Measurements from ENCODE around the gene OSGIN1.

OSGIN1 gene

DNA sequence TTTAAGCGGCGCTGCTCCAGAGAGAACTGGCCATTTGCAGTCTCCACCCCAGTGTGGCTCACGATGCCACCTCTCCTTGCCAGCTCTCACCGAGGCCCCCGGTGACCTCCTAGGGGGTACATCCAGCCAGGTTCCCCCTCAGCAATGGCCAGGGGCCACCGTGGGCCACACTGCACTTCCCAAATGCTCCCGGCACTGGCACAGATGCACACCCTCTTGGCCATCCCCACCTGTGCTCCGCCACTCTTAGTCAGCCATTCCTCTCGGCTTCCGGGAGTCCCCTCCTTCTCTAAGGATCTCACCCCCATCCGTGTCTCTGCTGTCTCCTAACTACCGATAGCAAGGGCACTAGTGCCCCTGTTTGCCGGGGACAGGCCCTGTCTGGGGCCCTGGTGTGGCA is 28.4 kb upstream of the OSGIN1 start (continued):
- TF ChIP-seq, protein P1, sequence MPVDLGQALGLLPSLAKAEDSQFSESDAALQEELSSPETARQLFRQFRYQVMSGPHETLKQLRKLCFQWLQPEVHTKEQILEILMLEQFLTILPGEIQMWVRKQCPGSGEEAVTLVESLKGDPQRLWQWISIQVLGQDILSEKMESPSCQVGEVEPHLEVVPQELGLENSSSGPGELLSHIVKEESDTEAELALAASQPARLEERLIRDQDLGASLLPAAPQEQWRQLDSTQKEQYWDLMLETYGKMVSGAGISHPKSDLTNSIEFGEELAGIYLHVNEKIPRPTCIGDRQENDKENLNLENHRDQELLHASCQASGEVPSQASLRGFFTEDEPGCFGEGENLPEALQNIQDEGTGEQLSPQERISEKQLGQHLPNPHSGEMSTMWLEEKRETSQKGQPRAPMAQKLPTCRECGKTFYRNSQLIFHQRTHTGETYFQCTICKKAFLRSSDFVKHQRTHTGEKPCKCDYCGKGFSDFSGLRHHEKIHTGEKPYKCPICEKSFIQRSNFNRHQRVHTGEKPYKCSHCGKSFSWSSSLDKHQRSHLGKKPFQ (tag by site-specific recombination; IDR thresholded peaks at IDR 0.05), result no peak
- TF ChIP-seq ZNF433 (tag by site-specific recombination; IDR thresholded peaks at IDR 0.05; ENCODE audit: low read depth), result no peak
- no peak for TF ChIP-seq ZNF621 (tag by site-specific recombination; IDR thresholded peaks at IDR 0.05)

DNA sequence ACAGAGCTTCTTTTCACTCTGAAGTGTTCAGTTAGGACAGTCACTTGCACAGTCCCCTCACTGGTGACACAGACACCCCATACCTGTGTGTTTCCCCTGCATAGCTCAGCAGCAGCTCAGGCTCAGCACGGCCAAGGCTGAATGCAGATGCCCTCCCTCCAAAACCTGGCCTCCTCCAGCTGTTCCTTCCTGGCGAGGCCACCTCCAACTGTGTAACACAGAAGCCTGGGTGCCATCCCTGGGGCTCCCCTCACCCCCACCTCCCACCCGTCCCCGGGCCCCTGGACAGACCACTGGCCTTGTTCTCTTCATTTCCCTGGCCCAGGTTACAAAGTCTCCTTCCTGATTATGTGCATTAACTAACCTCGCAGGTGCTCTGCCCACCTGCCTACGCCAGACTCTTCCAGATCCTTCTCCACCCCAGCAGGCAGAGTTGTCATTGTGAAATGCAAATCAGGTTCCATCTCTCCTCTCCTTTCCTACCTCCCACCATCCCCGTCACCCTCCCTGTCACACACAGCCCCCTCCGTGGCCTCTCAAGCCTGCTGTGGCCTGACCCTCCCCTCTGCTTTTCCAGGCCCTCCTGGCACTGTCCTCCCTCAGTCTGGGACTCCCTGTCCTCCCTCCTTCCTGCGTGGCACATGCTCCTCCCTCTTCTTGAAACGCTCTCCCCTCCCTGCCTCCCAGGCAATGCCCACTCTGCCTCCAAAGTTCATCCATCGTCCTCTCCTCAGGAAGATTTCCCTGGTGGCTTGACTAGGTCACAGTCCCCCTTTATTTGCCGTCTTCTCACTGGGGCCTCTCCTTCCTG is 27.7 kb upstream of the OSGIN1 start:
- Histone ChIP-seq H3K36me3 (ENCODE audit: control insufficient read depth in 2 of 2, insufficient read depth in 1 of 2, low read length in 2 of 2) (peaks cover 0 to under 1% of the 10 kb centered on the region in 2 experiments; a peak in 2 of 3 replicates), H3K9me3 (ENCODE audit: control insufficient read depth, insufficient read depth, low read depth, low read length) (no peaks in the 10 kb centered on the region), H3K4me3 (ENCODE audit: low read depth, low read length) (no peak overlapping the region), H3K27ac (ENCODE audit: extremely low read depth, low read depth, low read length) (no peak overlapping the region), H3K4me1 (ENCODE audit: control insufficient read depth, insufficient read depth, low read length) (no peaks in the 10 kb centered on the region)
- TF ChIP-seq, protein P2, sequence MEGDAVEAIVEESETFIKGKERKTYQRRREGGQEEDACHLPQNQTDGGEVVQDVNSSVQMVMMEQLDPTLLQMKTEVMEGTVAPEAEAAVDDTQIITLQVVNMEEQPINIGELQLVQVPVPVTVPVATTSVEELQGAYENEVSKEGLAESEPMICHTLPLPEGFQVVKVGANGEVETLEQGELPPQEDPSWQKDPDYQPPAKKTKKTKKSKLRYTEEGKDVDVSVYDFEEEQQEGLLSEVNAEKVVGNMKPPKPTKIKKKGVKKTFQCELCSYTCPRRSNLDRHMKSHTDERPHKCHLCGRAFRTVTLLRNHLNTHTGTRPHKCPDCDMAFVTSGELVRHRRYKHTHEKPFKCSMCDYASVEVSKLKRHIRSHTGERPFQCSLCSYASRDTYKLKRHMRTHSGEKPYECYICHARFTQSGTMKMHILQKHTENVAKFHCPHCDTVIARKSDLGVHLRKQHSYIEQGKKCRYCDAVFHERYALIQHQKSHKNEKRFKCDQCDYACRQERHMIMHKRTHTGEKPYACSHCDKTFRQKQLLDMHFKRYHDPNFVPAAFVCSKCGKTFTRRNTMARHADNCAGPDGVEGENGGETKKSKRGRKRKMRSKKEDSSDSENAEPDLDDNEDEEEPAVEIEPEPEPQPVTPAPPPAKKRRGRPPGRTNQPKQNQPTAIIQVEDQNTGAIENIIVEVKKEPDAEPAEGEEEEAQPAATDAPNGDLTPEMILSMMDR (tag by site-specific recombination; IDR thresholded peaks at IDR 0.05), result no peak
- TF ChIP-seq ZNF214 (tag by site-specific recombination; IDR thresholded peaks at IDR 0.05; ENCODE audit: borderline replicate concordance), result no peak
- TF ChIP-seq ZNF132 (tag by site-specific recombination; IDR thresholded peaks at IDR 0.05; ENCODE audit: borderline replicate concordance), result no peak
- no peak for TF ChIP-seq HOXC10 (CRISPR knock-in tag; IDR thresholded peaks at IDR 0.05)
- no peak for TF ChIP-seq ZNF138 (tag by site-specific recombination; IDR thresholded peaks at IDR 0.05; ENCODE audit: borderline replicate concordance)
- TF ChIP-seq ZNF548 (tag by site-specific recombination; IDR thresholded peaks at IDR 0.05), result no peak
- TF ChIP-seq, protein P3, sequence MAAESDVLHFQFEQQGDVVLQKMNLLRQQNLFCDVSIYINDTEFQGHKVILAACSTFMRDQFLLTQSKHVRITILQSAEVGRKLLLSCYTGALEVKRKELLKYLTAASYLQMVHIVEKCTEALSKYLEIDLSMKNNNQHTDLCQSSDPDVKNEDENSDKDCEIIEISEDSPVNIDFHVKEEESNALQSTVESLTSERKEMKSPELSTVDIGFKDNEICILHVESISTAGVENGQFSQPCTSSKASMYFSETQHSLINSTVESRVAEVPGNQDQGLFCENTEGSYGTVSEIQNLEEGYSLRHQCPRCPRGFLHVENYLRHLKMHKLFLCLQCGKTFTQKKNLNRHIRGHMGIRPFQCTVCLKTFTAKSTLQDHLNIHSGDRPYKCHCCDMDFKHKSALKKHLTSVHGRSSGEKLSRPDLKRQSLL (tag by site-specific recombination; IDR thresholded peaks at IDR 0.05), result no peak
- TF ChIP-seq KLF1 (tag by site-specific recombination; IDR thresholded peaks at IDR 0.05), result no peak
- no peak for TF ChIP-seq ZNF114 (tag by site-specific recombination; IDR thresholded peaks at IDR 0.05)
- TF ChIP-seq, protein P4, sequence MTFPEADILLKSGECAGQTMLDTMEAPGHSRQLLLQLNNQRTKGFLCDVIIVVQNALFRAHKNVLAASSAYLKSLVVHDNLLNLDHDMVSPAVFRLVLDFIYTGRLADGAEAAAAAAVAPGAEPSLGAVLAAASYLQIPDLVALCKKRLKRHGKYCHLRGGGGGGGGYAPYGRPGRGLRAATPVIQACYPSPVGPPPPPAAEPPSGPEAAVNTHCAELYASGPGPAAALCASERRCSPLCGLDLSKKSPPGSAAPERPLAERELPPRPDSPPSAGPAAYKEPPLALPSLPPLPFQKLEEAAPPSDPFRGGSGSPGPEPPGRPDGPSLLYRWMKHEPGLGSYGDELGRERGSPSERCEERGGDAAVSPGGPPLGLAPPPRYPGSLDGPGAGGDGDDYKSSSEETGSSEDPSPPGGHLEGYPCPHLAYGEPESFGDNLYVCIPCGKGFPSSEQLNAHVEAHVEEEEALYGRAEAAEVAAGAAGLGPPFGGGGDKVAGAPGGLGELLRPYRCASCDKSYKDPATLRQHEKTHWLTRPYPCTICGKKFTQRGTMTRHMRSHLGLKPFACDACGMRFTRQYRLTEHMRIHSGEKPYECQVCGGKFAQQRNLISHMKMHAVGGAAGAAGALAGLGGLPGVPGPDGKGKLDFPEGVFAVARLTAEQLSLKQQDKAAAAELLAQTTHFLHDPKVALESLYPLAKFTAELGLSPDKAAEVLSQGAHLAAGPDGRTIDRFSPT (tag by site-specific recombination; IDR thresholded peaks at IDR 0.05), result no peak
- TF ChIP-seq, protein P5, sequence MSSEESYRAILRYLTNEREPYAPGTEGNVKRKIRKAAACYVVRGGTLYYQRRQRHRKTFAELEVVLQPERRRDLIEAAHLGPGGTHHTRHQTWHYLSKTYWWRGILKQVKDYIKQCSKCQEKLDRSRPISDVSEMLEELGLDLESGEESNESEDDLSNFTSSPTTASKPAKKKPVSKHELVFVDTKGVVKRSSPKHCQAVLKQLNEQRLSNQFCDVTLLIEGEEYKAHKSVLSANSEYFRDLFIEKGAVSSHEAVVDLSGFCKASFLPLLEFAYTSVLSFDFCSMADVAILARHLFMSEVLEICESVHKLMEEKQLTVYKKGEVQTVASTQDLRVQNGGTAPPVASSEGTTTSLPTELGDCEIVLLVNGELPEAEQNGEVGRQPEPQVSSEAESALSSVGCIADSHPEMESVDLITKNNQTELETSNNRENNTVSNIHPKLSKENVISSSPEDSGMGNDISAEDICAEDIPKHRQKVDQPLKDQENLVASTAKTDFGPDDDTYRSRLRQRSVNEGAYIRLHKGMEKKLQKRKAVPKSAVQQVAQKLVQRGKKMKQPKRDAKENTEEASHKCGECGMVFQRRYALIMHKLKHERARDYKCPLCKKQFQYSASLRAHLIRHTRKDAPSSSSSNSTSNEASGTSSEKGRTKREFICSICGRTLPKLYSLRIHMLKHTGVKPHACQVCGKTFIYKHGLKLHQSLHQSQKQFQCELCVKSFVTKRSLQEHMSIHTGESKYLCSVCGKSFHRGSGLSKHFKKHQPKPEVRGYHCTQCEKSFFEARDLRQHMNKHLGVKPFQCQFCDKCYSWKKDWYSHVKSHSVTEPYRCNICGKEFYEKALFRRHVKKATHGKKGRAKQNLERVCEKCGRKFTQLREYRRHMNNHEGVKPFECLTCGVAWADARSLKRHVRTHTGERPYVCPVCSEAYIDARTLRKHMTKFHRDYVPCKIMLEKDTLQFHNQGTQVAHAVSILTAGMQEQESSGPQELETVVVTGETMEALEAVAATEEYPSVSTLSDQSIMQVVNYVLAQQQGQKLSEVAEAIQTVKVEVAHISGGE (tag by site-specific recombination; conservative IDR thresholded peaks at IDR 0.05; ENCODE audit: low read depth), result no peak
- TF ChIP-seq ZNF302 (tag by site-specific recombination; IDR thresholded peaks at IDR 0.05; ENCODE audit: low read depth), result no peak
- TF ChIP-seq ZNF155 (tag by site-specific recombination; IDR thresholded peaks at IDR 0.05), result no peak
- no peak for TF ChIP-seq EGR2 (tag by site-specific recombination; IDR thresholded peaks at IDR 0.05; ENCODE audit: low read depth)
- TF ChIP-seq ZNF501 (tag by site-specific recombination; IDR thresholded peaks at IDR 0.05), result no peak
- no peak for TF ChIP-seq KLF10 (tag by site-specific recombination; IDR thresholded peaks at IDR 0.05)
- TF ChIP-seq, protein P6, sequence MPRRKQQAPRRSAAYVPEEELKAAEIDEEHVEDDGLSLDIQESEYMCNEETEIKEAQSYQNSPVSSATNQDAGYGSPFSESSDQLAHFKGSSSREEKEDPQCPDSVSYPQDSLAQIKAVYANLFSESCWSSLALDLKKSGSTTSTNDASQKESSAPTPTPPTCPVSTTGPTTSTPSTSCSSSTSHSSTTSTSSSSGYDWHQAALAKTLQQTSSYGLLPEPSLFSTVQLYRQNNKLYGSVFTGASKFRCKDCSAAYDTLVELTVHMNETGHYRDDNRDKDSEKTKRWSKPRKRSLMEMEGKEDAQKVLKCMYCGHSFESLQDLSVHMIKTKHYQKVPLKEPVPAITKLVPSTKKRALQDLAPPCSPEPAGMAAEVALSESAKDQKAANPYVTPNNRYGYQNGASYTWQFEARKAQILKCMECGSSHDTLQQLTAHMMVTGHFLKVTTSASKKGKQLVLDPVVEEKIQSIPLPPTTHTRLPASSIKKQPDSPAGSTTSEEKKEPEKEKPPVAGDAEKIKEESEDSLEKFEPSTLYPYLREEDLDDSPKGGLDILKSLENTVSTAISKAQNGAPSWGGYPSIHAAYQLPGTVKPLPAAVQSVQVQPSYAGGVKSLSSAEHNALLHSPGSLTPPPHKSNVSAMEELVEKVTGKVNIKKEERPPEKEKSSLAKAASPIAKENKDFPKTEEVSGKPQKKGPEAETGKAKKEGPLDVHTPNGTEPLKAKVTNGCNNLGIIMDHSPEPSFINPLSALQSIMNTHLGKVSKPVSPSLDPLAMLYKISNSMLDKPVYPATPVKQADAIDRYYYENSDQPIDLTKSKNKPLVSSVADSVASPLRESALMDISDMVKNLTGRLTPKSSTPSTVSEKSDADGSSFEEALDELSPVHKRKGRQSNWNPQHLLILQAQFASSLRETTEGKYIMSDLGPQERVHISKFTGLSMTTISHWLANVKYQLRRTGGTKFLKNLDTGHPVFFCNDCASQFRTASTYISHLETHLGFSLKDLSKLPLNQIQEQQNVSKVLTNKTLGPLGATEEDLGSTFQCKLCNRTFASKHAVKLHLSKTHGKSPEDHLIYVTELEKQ (tag by site-specific recombination; IDR thresholded peaks at IDR 0.05; ENCODE audit: borderline replicate concordance), result no peak
- TF ChIP-seq ZNF23 (tag by site-specific recombination; IDR thresholded peaks at IDR 0.05; ENCODE audit: borderline replicate concordance), result no peak
- no peak for TF ChIP-seq ZNF701 (tag by site-specific recombination; IDR thresholded peaks at IDR 0.05)
- CTCF ChIA-PET, result interaction anchor here (0.8 to 4.3 kb wide), 6 partner anchors 12 to 140 kb away, joined by 3 to 29 read pairs (median 14); partner anchors contain the start of gene OSGIN1
- POLR2A ChIA-PET, result no interaction called here
